Measurements from ENCODE around the gene LRP5.

DNA sequence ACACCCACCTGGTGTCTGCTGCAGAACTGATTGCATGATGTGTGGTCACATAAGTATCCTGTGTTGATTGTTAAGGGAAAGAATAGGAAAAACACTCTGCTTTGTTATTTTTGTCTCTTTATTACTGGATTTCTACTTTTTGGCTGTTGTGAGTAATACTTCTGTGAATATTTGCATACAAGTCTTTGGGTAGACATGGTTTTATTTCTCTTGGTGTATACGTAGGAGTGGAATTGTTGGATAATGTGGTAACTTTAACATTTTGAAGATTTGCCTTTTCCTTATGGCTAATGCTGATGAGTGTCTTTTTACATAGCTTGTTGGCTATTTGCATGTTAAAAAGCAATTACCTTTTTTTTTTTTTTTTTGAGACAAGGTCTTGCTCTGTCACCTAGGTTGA is 161.3 kb downstream of the LRP5 start:
- TF ChIP-seq CTCF (IDR thresholded peaks at IDR 0.05) (no peak), POLR2A (IDR thresholded peaks at IDR 0.05) (no peak)
